ENCODE data around the gene C10orf71. TPM values are rescaled to one million over a fixed set of nuclear protein-coding genes. Genes with fewer than 3 reads are reported as not detected.

C10orf71 gene
- total and polyA plus RNA-seq, 3 donors from 2014 or later = 0.08 to 0.79 (median 0.12) TPM

GRCh38 chr10:49375611-49376010 lies 76.6 kb downstream of the C10orf71 start:
- 85 to 94% methylated on average over 3 of the region's 3 CpGs for WGBS, 2 donors
- no peak overlapping the region for H3K4me3 ChIP-seq
- no peaks in the 10 kb centered on the region for H3K9me3 ChIP-seq
- no peaks in the 10 kb centered on the region for H3K4me1 ChIP-seq
- intact Hi-C loops (cut with DNase I; ENCODE audit: low total_unique reads) = no loop called here
- TF ChIP-seq POLR2A (IDR thresholded peaks at IDR 0.05) = no peak
- TF ChIP-seq CTCF (IDR thresholded peaks at IDR 0.05) = no peak
- no peaks in the 10 kb centered on the region for H3K27me3 ChIP-seq
- H3K36me3 ChIP-seq (ENCODE audit: low read depth, missing control alignments) = no peaks in the 10 kb centered on the region
- no peak for DNase-seq
- H3K27ac ChIP-seq = no peak overlapping the region

Other genes starting within 250 kb of the C10orf71 start
- gene VSTM4, start 183.6 kb upstream of the C10orf71 start, total RNA-seq = 10 to 100 TPM; 26.0 to 35.8 TPM
- 25.6 TPM for gene VSTM4, start 183.6 kb upstream of the C10orf71 start, polyA plus RNA-seq (ENCODE audit: insufficient read depth, low read depth, low replicate concordance)
- gene FAM170B, start 165.1 kb upstream of the C10orf71 start, total RNA-seq = 10 to 100 TPM in 1 of 2 donors, 1 to 10 TPM in 1; 1.2 to 11.7 TPM
- gene FAM170B, start 165.1 kb upstream of the C10orf71 start, polyA plus RNA-seq (ENCODE audit: insufficient read depth, low read depth, low replicate concordance) = 10.5 TPM
- 1 to 10 TPM; 4.5 to 5.3 TPM for gene TMEM273, start 110.8 kb upstream of the C10orf71 start, total RNA-seq
- gene TMEM273, start 110.8 kb upstream of the C10orf71 start, polyA plus RNA-seq (ENCODE audit: insufficient read depth, low read depth, low replicate concordance) = 8.2 TPM
- gene DRGX, start 96.9 kb downstream of the C10orf71 start, total RNA-seq = not detected
- 0.33 TPM for gene DRGX, start 96.9 kb downstream of the C10orf71 start, polyA plus RNA-seq (ENCODE audit: insufficient read depth, low read depth, low replicate concordance)
- 10 to 100 TPM; 19.6 to 20.1 TPM for gene ERCC6, start 240.0 kb downstream of the C10orf71 start, total RNA-seq
- gene ERCC6, start 240.0 kb downstream of the C10orf71 start, polyA plus RNA-seq (ENCODE audit: insufficient read depth, low read depth, low replicate concordance) = 19.4 TPM

Data from testis (tissue), 3 donors.